ENCODE data around the gene PGK2. TPM values are rescaled to one million over a fixed set of nuclear protein-coding genes. Genes with fewer than 3 reads are reported as not detected.
"Not testable (repeated sequence)": the region's sequence is repeated elsewhere in the genome, so short reads cannot be mapped to it uniquely, and the experiment has no call there.

Gene PGK2
- total RNA-seq, 1 donor from 2014 or later: not detected

- POLR2A ChIA-PET: no interaction called here
- DNase-seq: no peak
- H3K36me3 Mint-ChIP-seq (ENCODE audit: low read depth): no peaks in the 10 kb centered on the region
These were observed 26.2 kb upstream of the PGK2 start for GRCh38 chr6:49813248-49813647.

GRCh38 chr6:49806145-49806544 lies 19.1 kb upstream of the PGK2 start:
- no peaks in the 10 kb centered on the region for H3K36me3 Mint-ChIP-seq (ENCODE audit: low read depth)
- ATAC-seq (ENCODE audit: low read depth): no peak
- peaks cover 3% of the 10 kb centered on the region for H3K9me3 Mint-ChIP-seq

More at GRCh38 chr6:49813248-49813647, 26.2 kb upstream of the PGK2 start:
- intact Hi-C loops (cut with micrococcal nuclease): no loop called here
- H3K27me3 Mint-ChIP-seq: no peaks in the 10 kb centered on the region
- no peak overlapping the region for H3K4me3 Mint-ChIP-seq
- H3K4me1 Mint-ChIP-seq: no peaks in the 10 kb centered on the region
- no peak overlapping the region for H3K27ac Mint-ChIP-seq
- peaks cover 3% of the 10 kb centered on the region for H3K9me3 Mint-ChIP-seq
- no peak for TF ChIP-seq CTCF (IDR thresholded peaks at IDR 0.05)
- no peak for ATAC-seq (ENCODE audit: low read depth)
- CTCF ChIA-PET: no interaction called here

GRCh38 chr6:49805246-49805645 lies 18.2 kb upstream of the PGK2 start:
- Mint-ChIP-seq H3K27ac (no peak overlapping the region), H3K36me3 (ENCODE audit: low read depth) (no peaks in the 10 kb centered on the region), H3K4me1 (no peaks in the 10 kb centered on the region), H3K9me3 (peaks cover 3% of the 10 kb centered on the region), H3K27me3 (no peaks in the 10 kb centered on the region), H3K4me3 (no peak overlapping the region)
- ChIA-PET CTCF (no interaction called here), POLR2A (no interaction called here)
- ATAC-seq (ENCODE audit: low read depth) (no peak), DNase-seq (no peak)
- TF ChIP-seq CTCF (IDR thresholded peaks at IDR 0.05): no peak
- intact Hi-C loops (cut with micrococcal nuclease): no loop called here

More at GRCh38 chr6:49806145-49806544, 19.1 kb upstream of the PGK2 start:
- TF ChIP-seq CTCF (IDR thresholded peaks at IDR 0.05): no peak
- no peak for DNase-seq
- CTCF ChIA-PET: no interaction called here
- Mint-ChIP-seq H3K27me3 (no peaks in the 10 kb centered on the region), H3K4me3 (no peak overlapping the region), H3K27ac (no peak overlapping the region), H3K4me1 (no peaks in the 10 kb centered on the region)
- intact Hi-C loops (cut with micrococcal nuclease): no loop called here
- POLR2A ChIA-PET: no interaction called here

- H3K36me3 Mint-ChIP-seq (ENCODE audit: low read depth): no peaks in the 10 kb centered on the region
- DNase-seq: no peak
- ATAC-seq (ENCODE audit: low read depth): no peak
- CTCF ChIA-PET: no interaction called here
- H3K4me3 Mint-ChIP-seq: no peak overlapping the region
- no peak for TF ChIP-seq CTCF (IDR thresholded peaks at IDR 0.05)
- intact Hi-C loops (cut with micrococcal nuclease): no loop called here
- no peaks in the 10 kb centered on the region for H3K9me3 Mint-ChIP-seq
- no peaks in the 10 kb centered on the region for H3K27me3 Mint-ChIP-seq
- no peak overlapping the region for H3K27ac Mint-ChIP-seq
- POLR2A ChIA-PET: no interaction called here
- no peaks in the 10 kb centered on the region for H3K4me1 Mint-ChIP-seq
These were observed 14.4 kb upstream of the PGK2 start for GRCh38 chr6:49801525-49801924.

GRCh38 chr6:49799090-49799489 lies 12.0 kb upstream of the PGK2 start:
- no peak overlapping the region for H3K4me3 Mint-ChIP-seq

GRCh38 chr6:49796842-49797455 lies 9.9 kb upstream of the PGK2 start:
- ATAC-seq (ENCODE audit: low read depth); H3K4me1 Mint-ChIP-seq; H3K4me3 Mint-ChIP-seq; H3K27ac Mint-ChIP-seq; intact Hi-C loops (cut with micrococcal nuclease); POLR2A ChIA-PET; H3K27me3 Mint-ChIP-seq; DNase-seq; CTCF ChIA-PET; H3K9me3 Mint-ChIP-seq; H3K36me3 Mint-ChIP-seq (ENCODE audit: low read depth): not testable (repeated sequence)

More at GRCh38 chr6:49799090-49799489, 12.0 kb upstream of the PGK2 start:
- CTCF ChIA-PET: no interaction called here
- no peak for DNase-seq
- TF ChIP-seq CTCF (IDR thresholded peaks at IDR 0.05): no peak
- ATAC-seq (ENCODE audit: low read depth): no peak
- Mint-ChIP-seq H3K27ac (no peak overlapping the region), H3K27me3 (no peaks in the 10 kb centered on the region), H3K9me3 (no peaks in the 10 kb centered on the region), H3K4me1 (no peaks in the 10 kb centered on the region), H3K36me3 (ENCODE audit: low read depth) (no peaks in the 10 kb centered on the region)
- intact Hi-C loops (cut with micrococcal nuclease): no loop called here
- POLR2A ChIA-PET: no interaction called here
